GM18499 (cell line): ENCODE data around the gene RASAL2.
"Not testable (repeated sequence)": the region's sequence is repeated elsewhere in the genome, so short reads cannot be mapped to it uniquely, and the experiment has no call there.

Experiments used
- ATAC-seq: cut with Tn5 transposase; IDR thresholded peaks from one replicate; pipeline ENCODE4 v1.9.1; 2021; ENCODE audit warnings: moderate number of reproducible peaks; ENCODE audit not compliant: insufficient read depth, unreplicated experiment

Gene RASAL2

GRCh38 chr1:178271471-178271870 lies 177.6 kb downstream of the RASAL2 start:
- no peak for ATAC-seq

- ATAC-seq, result peak; percentile 77
Observed at GRCh38 chr1:178273707-178274410, 180.0 kb downstream of the RASAL2 start.

GRCh38 chr1:178275049-178275448 lies 181.1 kb downstream of the RASAL2 start:
- ATAC-seq, result no peak

- ATAC-seq, result no peak
Observed at GRCh38 chr1:178275553-178275952, 181.6 kb downstream of the RASAL2 start.

GRCh38 chr1:178277793-178278530 lies 184.1 kb downstream of the RASAL2 start:
- ATAC-seq, result no peak

- ATAC-seq, result no peak
Observed at GRCh38 chr1:178278916-178279686, 185.2 kb downstream of the RASAL2 start.

GRCh38 chr1:178282949-178283367 lies 189.1 kb downstream of the RASAL2 start:
- ATAC-seq, result no peak

- ATAC-seq, result no peak
Observed at GRCh38 chr1:178283409-178283808, 189.5 kb downstream of the RASAL2 start.

GRCh38 chr1:178284058-178284457 lies 190.2 kb downstream of the RASAL2 start:
- no peak for ATAC-seq

GRCh38 chr1:178291166-178291565 lies 197.3 kb downstream of the RASAL2 start:
- no peak for ATAC-seq

- no peak for ATAC-seq
Observed at GRCh38 chr1:178294654-178295053, 200.8 kb downstream of the RASAL2 start.

- ATAC-seq, result no peak
Observed at GRCh38 chr1:178300352-178300699, 206.4 kb downstream of the RASAL2 start.

GRCh38 chr1:178301141-178301540 lies 207.2 kb downstream of the RASAL2 start:
- no peak for ATAC-seq

- ATAC-seq, result no peak
Observed at GRCh38 chr1:178307264-178307663, 213.4 kb downstream of the RASAL2 start.

GRCh38 chr1:178308438-178308837 lies 214.5 kb downstream of the RASAL2 start:
- no peak for ATAC-seq

- ATAC-seq, result no peak
Observed at GRCh38 chr1:178310685-178311105, 216.8 kb downstream of the RASAL2 start.

GRCh38 chr1:178311164-178311563 lies 217.3 kb downstream of the RASAL2 start:
- ATAC-seq, result no peak

GRCh38 chr1:178320280-178320982 lies 226.5 kb downstream of the RASAL2 start:
- ATAC-seq, result not testable (repeated sequence)

- no peak for ATAC-seq
Observed at GRCh38 chr1:178323067-178323466, 229.2 kb downstream of the RASAL2 start.

GRCh38 chr1:178324003-178324402 lies 230.1 kb downstream of the RASAL2 start:
- no peak for ATAC-seq
